Measurements from ENCODE around the gene GABRB2.

GABRB2 gene

DNA sequence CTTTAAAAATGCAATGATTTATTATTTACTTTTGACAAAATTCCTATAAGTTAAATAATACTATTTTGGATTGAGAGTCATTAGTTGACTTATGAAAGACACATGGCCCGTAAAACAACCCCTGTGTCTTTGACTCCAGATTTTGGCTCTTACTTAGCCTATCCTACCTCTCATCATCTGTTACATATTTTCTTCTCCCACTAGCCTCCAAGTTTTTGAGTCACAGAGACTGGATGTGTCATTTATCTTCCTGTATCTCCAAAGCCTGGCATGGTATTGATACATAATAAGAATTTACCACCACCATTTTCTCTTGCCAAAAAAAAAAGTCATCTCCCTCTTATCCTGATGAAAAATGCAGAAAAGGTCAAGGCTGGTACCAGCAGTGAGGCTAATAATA is 99.9 kb downstream of the GABRB2 start:
- ATAC-seq, result no peak

DNA sequence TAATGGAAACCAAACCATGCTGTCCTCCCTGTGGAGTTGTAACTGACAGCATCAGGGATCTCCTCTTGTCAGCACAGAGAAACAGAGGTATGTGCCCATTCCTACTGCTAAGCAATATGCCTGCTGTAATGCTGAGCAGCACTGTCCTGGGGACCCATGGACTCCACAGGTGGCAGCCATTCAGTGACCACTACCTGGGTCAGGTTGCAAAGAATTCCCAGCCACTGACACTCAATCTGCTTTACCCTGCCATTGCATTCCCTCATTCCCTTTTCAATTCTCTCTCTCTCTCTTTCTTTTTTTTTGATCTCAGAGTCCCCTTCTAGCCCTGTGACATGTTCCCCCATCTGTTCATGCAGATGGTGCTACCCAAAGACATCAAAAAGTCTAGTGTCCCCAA is 104.1 kb downstream of the GABRB2 start:
- TF ChIP-seq ZFP3 (CRISPR knock-in tag; IDR thresholded peaks at IDR 0.05) (no peak), CSDC2 (CRISPR knock-in tag; IDR thresholded peaks at IDR 0.05) (no peak), ZC3H10 (CRISPR knock-in tag; IDR thresholded peaks at IDR 0.05) (no peak), TCF4 (CRISPR knock-in tag; IDR thresholded peaks at IDR 0.05; ENCODE audit: borderline replicate concordance) (no peak), RARB (CRISPR knock-in tag; IDR thresholded peaks at IDR 0.05) (no peak), PPARA (CRISPR knock-in tag; IDR thresholded peaks at IDR 0.05; ENCODE audit: borderline replicate concordance) (no peak), ESRRG (CRISPR knock-in tag; IDR thresholded peaks at IDR 0.05) (no peak), ZNF8 (CRISPR knock-in tag; IDR thresholded peaks at IDR 0.05) (no peak), OSR1 (CRISPR knock-in tag; IDR thresholded peaks at IDR 0.05) (no peak), GLIS3 (CRISPR knock-in tag; IDR thresholded peaks at IDR 0.05) (no peak), BACH2 (CRISPR knock-in tag; IDR thresholded peaks at IDR 0.05; ENCODE audit: borderline replicate concordance) (no peak), TOX (CRISPR knock-in tag; IDR thresholded peaks at IDR 0.05; ENCODE audit: borderline replicate concordance) (no peak), SNAI2 (CRISPR knock-in tag; IDR thresholded peaks at IDR 0.05) (no peak), ZNF565 (CRISPR knock-in tag; conservative IDR thresholded peaks at IDR 0.05; ENCODE audit: low read depth) (no peak), ZNF70 (CRISPR knock-in tag; IDR thresholded peaks at IDR 0.05) (no peak)
- TF ChIP-seq, protein P1, sequence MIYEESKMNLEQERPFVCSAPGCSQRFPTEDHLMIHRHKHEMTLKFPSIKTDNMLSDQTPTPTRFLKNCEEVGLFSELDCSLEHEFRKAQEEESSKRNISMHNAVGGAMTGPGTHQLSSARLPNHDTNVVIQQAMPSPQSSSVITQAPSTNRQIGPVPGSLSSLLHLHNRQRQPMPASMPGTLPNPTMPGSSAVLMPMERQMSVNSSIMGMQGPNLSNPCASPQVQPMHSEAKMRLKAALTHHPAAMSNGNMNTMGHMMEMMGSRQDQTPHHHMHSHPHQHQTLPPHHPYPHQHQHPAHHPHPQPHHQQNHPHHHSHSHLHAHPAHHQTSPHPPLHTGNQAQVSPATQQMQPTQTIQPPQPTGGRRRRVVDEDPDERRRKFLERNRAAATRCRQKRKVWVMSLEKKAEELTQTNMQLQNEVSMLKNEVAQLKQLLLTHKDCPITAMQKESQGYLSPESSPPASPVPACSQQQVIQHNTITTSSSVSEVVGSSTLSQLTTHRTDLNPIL (CRISPR knock-in tag; IDR thresholded peaks at IDR 0.05; ENCODE audit: low read depth), result no peak
- TF ChIP-seq, protein P2, sequence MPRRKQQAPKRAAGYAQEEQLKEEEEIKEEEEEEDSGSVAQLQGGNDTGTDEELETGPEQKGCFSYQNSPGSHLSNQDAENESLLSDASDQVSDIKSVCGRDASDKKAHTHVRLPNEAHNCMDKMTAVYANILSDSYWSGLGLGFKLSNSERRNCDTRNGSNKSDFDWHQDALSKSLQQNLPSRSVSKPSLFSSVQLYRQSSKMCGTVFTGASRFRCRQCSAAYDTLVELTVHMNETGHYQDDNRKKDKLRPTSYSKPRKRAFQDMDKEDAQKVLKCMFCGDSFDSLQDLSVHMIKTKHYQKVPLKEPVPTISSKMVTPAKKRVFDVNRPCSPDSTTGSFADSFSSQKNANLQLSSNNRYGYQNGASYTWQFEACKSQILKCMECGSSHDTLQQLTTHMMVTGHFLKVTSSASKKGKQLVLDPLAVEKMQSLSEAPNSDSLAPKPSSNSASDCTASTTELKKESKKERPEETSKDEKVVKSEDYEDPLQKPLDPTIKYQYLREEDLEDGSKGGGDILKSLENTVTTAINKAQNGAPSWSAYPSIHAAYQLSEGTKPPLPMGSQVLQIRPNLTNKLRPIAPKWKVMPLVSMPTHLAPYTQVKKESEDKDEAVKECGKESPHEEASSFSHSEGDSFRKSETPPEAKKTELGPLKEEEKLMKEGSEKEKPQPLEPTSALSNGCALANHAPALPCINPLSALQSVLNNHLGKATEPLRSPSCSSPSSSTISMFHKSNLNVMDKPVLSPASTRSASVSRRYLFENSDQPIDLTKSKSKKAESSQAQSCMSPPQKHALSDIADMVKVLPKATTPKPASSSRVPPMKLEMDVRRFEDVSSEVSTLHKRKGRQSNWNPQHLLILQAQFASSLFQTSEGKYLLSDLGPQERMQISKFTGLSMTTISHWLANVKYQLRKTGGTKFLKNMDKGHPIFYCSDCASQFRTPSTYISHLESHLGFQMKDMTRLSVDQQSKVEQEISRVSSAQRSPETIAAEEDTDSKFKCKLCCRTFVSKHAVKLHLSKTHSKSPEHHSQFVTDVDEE (CRISPR knock-in tag; IDR thresholded peaks at IDR 0.05), result no peak
- TF ChIP-seq, protein P3, sequence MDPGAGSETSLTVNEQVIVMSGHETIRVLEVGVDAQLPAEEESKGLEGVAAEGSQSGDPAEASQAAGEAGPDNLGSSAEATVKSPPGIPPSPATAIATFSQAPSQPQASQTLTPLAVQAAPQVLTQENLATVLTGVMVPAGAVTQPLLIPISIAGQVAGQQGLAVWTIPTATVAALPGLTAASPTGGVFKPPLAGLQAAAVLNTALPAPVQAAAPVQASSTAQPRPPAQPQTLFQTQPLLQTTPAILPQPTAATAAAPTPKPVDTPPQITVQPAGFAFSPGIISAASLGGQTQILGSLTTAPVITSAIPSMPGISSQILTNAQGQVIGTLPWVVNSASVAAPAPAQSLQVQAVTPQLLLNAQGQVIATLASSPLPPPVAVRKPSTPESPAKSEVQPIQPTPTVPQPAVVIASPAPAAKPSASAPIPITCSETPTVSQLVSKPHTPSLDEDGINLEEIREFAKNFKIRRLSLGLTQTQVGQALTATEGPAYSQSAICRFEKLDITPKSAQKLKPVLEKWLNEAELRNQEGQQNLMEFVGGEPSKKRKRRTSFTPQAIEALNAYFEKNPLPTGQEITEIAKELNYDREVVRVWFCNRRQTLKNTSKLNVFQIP (CRISPR knock-in tag; IDR thresholded peaks at IDR 0.05; ENCODE audit: borderline replicate concordance, low read depth), result no peak
- no peak for ATAC-seq

More for the DNA sequence above, 99.9 kb downstream of the GABRB2 start:
- TF ChIP-seq OSR1 (CRISPR knock-in tag; IDR thresholded peaks at IDR 0.05), result no peak
- no peak for TF ChIP-seq SNAI2 (CRISPR knock-in tag; IDR thresholded peaks at IDR 0.05)
- TF ChIP-seq, protein P3 (CRISPR knock-in tag; IDR thresholded peaks at IDR 0.05; ENCODE audit: borderline replicate concordance, low read depth), result no peak
- TF ChIP-seq ZFP30 (CRISPR knock-in tag; IDR thresholded peaks at IDR 0.05), result no peak
- TF ChIP-seq, protein P2 (CRISPR knock-in tag; IDR thresholded peaks at IDR 0.05), result no peak
- no peak for TF ChIP-seq ZFP3 (CRISPR knock-in tag; IDR thresholded peaks at IDR 0.05)
- TF ChIP-seq TOX (CRISPR knock-in tag; IDR thresholded peaks at IDR 0.05; ENCODE audit: borderline replicate concordance), result no peak
- TF ChIP-seq RARB (CRISPR knock-in tag; IDR thresholded peaks at IDR 0.05), result no peak
- TF ChIP-seq BACH2 (CRISPR knock-in tag; IDR thresholded peaks at IDR 0.05; ENCODE audit: borderline replicate concordance), result no peak

DNA sequence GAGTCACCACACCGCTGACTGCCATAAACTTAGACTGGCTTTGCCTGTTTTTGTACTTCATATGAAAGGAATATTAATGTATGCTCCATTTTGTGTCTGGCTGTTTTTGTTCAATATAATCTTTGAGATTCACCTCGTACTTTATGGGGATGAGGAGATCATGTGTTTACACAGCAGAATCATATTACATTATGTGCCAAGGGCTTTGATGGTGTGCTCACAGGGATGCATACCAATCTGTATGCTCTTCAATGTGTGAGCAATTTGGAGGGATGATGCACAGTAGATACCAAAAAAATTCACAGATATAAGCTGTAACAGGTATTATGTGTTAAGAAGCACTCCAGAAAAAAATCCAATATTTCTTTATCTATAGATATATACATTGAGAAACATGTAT is 113.7 kb downstream of the GABRB2 start:
- ATAC-seq, result no peak
- TF ChIP-seq, protein P3 (CRISPR knock-in tag; IDR thresholded peaks at IDR 0.05; ENCODE audit: borderline replicate concordance, low read depth), result no peak
- TF ChIP-seq, protein P4, sequence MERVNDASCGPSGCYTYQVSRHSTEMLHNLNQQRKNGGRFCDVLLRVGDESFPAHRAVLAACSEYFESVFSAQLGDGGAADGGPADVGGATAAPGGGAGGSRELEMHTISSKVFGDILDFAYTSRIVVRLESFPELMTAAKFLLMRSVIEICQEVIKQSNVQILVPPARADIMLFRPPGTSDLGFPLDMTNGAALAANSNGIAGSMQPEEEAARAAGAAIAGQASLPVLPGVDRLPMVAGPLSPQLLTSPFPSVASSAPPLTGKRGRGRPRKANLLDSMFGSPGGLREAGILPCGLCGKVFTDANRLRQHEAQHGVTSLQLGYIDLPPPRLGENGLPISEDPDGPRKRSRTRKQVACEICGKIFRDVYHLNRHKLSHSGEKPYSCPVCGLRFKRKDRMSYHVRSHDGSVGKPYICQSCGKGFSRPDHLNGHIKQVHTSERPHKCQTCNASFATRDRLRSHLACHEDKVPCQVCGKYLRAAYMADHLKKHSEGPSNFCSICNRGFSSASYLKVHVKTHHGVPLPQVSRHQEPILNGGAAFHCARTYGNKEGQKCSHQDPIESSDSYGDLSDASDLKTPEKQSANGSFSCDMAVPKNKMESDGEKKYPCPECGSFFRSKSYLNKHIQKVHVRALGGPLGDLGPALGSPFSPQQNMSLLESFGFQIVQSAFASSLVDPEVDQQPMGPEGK (CRISPR knock-in tag; IDR thresholded peaks at IDR 0.05; ENCODE audit: borderline replicate concordance), result no peak
- TF ChIP-seq ARNTL (CRISPR knock-in tag; IDR thresholded peaks at IDR 0.05; ENCODE audit: borderline replicate concordance, low read depth), result no peak
- TF ChIP-seq, protein P1 (CRISPR knock-in tag; IDR thresholded peaks at IDR 0.05; ENCODE audit: low read depth), result no peak
